ENCODE data around the gene B3GALT2.
"Not testable (repeated sequence)": the region's sequence is repeated elsewhere in the genome, so short reads cannot be mapped to it uniquely, and the experiment has no call there.

The B3GALT2 gene, protein sequence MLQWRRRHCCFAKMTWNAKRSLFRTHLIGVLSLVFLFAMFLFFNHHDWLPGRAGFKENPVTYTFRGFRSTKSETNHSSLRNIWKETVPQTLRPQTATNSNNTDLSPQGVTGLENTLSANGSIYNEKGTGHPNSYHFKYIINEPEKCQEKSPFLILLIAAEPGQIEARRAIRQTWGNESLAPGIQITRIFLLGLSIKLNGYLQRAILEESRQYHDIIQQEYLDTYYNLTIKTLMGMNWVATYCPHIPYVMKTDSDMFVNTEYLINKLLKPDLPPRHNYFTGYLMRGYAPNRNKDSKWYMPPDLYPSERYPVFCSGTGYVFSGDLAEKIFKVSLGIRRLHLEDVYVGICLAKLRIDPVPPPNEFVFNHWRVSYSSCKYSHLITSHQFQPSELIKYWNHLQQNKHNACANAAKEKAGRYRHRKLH

DNA sequence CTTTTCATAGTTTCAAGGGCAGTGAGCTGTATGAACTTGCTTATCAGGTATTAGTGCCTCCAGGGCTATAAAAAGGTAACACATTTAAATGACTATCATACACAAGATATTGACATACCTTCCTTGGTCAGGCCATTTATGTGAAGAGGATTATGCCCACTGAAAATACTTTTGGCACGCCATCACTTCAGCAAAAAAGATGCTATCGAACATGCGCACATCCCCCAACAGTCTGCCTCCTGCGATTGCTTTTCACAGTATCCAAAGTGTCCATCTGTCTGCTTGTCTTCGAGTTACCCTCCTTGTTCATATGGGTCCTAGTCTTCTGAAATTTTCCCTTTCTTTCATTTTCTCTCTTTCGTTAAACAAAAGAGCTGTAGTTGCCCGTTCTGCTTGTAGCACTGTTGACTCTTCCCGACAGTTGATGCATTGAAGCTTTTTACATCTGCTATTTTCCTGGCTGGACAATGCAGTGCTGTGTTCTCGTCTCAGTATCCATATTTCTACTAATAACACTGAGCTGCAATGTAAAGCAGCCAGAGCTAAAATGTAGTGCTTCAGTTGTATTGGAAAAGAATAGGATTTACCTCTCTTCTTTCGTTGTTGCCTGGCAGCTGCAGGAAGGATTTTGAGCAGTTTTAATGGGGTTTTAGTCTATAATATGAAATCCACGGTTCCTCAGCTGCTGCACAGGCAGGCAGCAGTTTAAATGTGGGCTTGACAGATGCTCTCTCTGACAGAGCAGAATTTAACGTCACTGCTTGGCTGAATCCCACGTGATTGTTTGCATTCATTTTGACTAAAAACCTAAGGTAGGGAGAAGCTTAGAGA is at the start of gene B3GALT2:
TSS of gene B3GALT2 (minus strand) at position 713 of the 831 bp plus-strand sequence. CDS start 5,051 bp downstream, outside the sequence.
- DNase-seq, result peak; percentile 81

DNA sequence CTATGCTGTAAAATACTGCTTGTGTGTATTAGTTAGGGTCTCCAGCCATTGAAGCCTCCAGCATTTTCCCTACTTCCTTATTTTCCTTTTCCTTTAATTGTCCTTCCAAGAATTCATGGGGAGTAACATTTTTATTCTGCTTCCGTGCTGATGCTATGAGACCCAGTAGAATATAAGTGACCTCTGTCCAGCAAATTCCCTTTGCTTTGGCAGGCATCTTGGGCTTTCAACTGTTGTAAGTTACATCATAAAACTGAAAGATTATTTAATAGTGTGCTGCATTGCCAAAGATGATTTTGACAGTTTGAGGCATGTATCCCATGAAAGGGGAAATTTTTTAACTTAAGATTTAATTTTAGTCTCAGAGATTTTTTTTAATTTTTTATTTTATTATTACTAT is 48.1 kb upstream of the B3GALT2 start:
- no peak for DNase-seq

DNA sequence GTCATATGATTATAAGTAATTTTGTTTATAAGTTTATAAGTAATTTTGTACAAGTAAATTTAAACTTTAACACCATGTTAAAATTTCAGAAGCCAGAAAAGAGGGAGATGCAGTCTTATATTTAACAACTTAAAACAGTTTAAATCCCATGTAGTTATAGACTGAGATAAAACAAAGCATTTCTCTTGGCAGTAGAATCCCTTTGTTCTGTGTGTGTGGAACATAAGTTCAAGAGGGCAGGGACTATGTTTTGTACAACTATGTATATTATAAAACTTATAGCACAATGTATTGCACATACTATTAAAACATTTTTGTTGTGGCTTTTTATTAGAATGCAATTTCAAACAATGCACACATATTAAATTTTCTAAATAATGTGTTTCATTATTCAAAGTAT is 44.7 kb upstream of the B3GALT2 start:
- not testable (repeated sequence) for DNase-seq

DNA sequence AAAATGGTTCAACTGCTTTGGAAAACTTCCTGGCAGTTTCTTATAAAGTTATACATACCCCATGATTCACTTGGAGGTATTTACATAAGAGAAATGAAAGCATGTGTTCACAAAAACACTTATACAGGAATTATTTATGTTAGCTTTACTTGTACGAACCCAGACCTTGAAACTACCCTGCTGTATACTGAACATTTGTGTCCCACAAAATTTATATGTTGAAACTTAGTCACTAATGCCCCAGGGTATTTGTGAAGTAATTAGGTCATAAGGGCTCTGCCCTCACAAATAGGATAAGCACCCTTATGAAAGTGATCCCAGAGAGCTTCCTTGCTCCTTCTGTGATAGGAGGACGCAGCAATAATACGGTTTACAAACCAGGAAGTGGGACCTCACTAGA is 42.7 kb upstream of the B3GALT2 start:
- DNase-seq, result peak; percentile 1

DNA sequence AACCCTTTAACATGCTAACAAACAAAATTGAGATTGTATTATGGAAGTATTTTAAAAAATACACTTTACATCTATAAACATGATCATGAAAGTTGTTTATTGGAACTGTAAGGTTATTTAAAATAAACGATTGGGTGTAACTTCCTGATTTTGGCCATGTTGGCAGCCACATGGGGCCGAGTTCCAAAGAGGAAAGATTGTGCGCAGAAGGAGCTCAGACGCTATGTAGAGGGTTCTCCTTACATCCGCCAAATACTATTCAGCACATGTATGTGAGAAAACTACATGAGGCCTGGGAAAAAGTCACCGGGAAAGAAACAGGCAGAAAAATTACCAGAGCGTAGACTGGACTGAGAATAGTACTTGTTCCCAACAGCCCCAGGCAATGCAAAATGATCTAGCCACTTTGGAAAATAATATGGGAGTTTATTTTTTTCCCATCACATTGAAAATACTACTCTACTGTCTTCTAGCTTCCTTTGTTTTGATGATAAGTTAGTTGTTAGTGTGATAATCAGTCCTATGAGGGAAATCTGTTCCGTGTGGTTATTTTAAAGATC is 35.7 kb upstream of the B3GALT2 start:
- no peak for DNase-seq

DNA sequence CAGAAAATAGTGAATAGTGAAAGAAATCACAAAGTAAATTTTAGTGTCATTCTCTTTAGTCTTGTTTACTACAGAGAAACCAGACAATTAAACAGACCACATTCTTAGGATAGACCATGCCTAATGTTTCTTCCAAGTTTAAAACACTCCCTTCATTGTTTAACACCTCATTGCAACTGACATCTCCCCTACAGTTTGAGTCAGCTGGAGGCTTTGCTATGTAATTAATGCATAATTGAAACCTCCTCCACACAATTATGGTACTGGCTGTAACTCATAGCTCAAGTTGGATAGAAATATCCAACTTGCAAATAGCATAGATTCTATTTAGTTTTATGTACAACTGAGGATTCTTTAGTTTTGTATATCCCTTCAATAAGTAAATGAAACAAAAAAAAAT is 35.2 kb upstream of the B3GALT2 start:
- peak; percentile 33 for DNase-seq

DNA sequence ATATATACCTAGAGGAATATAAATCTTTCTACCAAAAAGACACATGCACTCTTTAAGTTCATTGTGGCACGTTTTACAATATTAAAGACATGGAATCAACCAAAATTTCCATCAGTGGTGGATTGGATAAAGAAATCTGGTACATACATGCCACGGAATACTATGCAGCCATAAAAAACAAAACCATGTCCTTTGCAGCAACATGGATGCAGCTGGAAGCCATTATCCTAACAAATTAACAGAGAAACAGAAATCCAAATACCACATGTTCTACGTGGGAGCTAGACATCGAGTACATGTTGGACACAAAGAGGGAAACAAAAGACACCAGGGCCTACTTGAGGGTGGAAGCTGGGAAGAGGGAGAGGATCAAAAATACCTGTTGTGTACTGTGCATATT is 33.0 kb upstream of the B3GALT2 start:
- no peak for DNase-seq

DNA sequence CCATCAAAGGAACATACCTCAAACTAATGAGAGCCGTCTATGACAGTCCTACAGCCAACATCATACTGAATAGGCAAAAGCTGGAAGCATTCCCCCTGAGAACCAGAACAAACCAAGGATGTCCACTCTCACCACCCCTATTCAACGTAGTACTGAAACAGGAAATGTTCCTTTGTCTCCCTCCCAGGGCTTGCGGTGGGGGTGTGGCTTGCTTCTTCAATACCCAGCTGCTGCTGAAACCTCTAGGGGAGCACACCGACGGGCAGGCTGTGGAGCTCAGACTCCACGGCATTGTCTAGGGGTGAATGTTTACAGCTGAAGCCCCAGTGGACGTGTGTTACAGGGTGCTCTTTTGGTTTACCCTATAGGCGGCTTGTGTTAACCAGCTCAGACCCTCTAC is 30.5 kb upstream of the B3GALT2 start:
- peak; percentile 45 for DNase-seq

DNA sequence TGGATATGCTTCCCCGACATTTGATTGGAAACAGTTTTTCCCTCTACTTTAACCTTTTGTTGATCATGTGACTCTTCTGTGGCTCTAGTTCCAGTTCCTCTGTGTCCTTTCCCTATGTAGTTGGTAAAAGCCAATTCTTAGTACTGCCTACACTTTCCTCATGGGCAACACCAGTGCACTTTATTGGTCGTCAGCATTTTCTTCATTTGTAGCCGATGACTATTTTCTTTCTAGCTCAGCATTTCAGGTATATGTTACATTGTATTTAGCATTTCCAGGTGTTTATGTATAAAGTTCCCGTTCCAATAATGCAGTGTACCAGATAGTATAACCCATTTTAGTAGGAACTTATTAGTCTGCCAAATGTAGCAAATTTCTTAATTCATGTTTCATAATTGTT is 27.6 kb upstream of the B3GALT2 start:
- DNase-seq, result no peak

DNA sequence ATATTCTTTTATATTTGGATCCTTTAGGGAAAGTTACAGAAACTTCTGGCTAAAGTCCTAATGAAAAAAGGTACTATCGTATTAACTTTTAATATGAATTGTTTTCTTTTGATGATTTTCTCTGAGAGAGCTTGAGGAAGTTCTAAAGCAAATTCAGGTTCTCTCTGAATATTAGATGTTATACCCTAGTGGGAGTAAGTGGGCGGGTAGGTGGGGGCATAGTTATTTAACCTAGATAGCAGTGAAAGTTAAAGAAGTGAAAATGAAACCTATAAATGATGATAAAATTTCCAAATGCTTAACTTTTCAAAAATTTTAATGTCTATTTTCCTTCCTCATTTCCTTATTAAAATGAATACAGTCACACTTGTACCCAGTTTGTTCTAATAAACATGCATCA is 26.2 kb upstream of the B3GALT2 start:
- DNase-seq, result no peak

DNA sequence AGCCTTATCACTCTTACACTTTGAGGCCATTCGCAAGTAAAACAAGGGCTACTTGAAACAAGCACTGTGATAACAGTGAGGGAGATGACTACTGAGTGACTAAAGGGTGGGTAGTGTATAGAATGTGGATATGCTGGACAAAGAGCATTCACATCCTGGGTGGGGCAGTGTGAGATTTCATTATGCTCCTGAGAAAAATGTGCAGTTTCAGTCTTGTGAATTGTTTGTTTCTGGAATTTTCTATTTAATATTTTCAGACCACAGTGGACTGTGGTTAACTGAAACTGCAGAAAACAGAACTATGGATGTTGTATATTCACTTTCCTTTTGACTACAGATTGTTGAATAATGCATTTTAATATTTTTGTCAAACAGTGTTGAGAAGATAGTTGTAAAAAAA is 25.1 kb upstream of the B3GALT2 start:
- no peak for DNase-seq

DNA sequence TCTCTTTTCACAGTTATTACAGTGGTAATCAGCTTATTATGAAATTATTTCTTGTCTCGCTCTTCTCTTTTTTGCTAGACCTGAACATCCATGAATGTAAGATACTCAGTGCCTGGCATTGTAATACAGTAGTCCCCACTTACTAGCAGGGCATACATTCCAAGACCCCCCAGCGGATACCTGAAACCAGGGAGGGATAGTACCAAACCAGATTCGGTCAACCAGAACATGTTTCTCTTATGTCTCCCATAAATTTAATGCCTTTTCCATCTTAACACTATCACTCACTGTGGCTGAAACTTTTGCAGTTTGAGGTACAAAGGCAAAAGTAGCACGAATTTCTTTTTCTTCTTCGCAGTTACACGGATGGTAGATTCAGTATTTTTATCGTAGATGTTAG is 24.6 kb upstream of the B3GALT2 start:
- DNase-seq, result no peak

DNA sequence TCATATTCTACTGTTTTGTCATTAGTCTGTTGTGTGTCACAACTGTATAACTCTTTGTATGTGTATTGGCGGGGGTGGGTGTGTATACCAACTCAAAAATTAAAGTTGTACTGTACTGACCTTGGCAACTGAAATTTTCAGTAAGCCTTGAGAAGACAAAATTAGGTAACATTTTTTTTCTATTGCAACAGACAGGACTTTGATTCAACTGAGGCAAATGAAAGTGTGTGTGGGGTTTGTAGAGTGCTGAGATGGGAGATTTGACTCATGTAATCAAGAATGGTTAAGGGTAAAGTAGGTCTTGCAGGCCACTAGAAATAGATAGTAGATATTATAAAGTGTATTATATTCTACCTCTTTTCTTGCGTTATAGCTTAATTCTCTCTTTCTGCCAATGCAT is 14.6 kb upstream of the B3GALT2 start:
- DNase-seq, result no peak

DNA sequence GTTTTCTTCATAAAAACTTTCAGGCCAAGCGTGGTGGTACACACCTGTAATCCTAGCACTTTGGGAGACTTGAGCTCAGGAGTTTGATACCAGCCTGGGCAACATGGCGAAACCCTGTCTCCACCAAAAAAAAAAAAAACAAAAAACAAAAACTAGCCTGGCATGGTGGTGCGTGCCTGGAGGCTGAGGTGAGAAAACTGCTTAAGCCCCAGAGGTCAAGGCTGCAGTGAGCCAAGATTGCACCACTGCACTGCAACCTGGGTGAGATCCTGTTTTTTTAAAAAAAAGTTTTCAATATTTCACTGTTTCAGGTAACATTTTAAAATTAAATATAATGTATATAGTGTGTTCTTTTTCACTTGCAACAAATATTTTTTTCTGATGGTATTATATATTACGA is 13.5 kb upstream of the B3GALT2 start:
- no peak for DNase-seq

DNA sequence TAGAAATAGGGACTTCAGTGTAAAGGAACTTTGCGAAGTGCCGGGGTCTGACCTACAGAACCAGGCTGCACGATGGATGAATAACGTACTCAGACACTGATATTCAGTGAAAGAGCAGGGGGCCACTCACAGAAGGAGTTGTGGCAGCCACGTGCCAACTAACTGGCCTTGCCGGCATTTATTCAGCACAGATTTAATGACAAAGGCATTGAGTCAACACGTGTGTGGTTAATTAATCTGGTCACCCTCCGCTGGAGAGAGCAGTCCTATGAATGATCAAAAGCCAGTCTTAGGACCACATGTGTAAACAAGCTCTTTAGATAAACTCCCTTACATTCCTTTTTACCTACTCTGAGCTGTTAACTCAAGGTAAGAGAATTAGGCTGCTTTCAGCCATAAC is 6.2 kb upstream of the B3GALT2 start:
- no peak for DNase-seq

DNA sequence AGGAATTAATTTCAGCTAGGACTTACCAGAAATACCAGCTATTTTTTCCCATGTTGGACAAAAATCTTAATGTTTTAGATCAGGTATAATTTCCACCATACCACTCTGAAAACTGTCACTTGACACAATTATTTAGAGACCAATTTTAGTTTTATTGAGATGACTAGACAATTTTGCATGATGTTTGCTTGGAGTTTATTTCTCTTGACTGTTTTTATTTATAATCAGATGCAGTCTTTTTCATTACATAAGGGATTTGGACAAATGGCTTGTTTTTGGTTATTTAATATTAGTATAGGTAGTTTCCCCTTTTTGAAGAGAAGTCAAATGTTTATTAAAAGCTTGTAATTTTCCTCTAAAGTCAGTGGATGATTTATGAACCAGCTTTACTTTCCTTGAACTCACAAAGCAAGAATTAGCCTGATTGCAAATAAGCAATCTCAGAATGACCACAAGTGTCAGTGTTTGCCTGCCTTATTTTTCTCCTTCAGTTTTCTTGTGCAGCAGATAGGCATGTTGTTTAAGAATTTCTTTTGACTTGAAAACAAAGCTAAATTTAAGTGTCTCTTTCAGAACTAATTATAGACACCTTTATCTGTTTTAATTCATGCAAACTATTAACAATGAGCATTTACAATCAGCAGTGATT is 3.8 kb upstream of the B3GALT2 start:
- DNase-seq, result peak; percentile 4

DNA sequence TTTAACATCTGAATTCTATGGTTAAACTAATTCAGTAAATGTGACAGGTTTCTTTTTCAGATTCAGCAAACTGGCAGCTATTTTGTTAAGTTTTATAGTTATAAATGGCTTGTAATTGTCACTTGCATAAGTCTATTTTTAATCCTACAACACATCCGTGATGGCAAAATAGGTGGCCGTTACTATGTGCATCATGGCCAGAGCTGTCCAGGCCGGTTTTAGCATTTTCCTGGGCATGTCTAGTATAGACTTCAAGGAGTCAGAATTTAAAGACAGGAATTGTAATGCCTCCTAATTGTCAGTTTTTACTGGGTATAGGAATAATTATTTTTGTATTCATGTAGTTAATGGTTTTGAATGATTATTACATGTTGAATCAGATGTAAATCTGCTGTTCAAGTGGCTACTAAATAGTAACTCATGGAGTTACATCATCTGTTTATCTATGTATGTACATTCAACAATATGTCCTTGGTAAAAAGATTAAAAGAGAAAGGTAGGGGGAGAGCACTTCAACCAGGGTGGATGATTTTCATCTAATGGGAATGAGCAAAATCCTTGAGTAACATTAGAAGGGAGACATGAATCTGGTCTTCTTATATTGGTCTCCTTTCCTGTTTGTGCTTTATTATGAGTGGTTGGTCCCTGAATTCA is 3.2 kb upstream of the B3GALT2 start:
- no peak for DNase-seq

DNA sequence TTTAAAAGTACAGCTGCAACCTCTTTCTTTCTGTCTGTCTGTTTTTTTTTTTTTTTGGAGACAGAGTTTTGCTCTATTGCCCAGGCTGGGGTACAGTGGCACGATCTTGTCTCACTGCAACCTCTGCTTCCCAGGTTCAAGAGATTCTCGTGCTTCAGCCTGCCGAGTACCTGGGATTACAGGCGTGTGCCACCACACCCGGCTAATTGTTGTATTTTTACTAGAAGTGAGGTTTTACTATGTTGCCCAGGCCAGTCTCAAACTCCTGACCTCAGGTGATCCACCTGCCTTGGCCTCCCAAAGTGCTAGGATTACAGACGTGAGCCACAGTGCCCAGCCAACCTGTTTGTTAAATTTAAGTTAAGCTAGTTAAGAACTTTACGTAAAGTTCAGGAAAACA is 2.5 kb upstream of the B3GALT2 start:
- not testable (repeated sequence) for DNase-seq

DNA sequence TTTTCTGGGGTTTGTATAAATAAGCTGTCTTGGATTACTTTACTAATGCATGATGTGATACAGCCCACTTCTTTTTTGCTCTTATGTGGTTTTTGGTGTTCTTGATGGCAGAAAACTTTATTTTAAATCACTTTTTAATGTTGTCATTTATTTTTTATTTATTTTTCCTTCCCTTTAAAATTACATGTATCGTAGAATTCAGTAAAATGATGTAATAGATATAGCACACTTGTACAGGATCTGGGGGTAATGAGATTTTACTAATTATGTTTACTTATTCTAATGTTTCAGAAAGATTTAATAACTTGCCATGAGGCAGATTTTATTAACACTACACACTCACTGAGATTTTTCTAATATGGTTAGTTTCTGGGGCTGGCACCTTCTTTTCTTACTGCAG is 701 bp upstream of the B3GALT2 start:
- DNase-seq, result peak; percentile 10

DNA sequence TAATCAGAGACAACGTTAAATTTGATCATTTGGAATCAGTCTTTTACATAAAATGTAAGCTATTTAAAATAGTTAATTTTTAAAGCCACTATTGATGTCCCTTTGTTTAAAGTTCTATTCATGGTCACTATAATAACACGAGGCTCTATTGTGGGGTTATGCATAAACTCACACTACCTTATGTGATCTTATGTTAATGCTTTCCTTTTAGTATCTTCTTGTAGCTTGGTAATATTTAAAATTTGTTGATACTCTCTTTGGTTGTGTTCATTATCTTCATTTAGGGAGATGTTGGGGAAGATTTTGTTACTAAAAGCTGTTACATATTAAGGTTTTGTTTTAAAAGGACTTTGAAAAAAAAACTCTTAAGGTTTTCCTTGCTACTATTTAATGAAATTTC is 1.2 kb downstream of the B3GALT2 start:
- peak; percentile 10 for DNase-seq

DNA sequence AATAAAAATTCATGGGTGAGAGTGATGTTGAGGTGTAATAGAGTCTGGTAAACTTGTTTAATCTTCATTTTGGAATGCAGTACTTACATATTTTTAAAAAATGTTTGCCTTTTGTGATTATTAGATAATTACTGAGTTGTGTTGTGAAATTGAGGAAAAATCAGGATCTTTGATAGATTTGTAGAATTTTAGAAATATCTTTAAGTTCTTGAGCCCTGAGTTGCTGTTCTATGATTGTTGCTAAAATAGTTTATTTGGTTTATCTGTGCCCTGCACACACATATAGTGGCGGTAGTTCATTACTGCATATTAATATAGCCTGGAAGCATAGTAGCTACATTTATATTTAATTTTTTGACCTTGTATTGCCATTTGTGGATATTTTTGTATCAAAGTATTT is 1.6 kb downstream of the B3GALT2 start:
- no peak for DNase-seq

DNA sequence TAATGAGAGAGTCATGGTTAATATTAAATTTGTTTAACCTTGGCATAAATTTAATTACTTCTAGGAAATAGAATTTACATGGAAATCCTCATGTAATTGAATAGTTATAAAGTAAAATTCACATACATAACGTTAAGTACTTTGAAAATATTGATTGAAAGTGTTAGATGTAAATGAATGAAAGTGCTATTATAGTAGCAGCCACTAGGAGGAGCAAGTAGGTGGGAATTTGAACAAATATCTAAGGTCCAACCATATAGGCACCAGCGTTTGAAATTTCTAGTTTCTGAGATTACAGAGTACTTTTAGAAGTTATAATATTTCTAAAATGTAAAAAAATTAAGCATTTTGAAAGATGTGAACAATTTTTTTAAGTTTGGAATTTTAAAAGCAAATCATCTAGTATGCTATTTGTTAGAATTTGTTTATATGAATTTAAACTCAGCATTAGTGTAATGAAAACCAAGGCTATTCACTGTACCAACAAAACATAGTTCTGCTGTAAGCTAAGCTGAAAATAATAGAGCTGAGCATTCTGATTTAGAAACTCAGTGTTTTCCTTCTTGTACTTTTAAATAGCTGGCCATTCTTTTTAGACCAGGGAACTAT is 3.3 kb downstream of the B3GALT2 start:
- peak; percentile 73 for DNase-seq

Measured in NCI-H146 (cell line).